HG02623 (cell line): Measurements from ENCODE around the gene BRD3OS.

Source experiments
- ATAC-seq: cut with Tn5 transposase; IDR thresholded peaks from one replicate; pipeline ENCODE4 v1.9.1; 2021; ENCODE audit warnings: moderate library complexity; ENCODE audit not compliant: unreplicated experiment

Gene BRD3OS

GRCh38 chr9:134049772-134050588 lies 24.7 kb downstream of the BRD3OS start:
- no peak for ATAC-seq

DNA sequence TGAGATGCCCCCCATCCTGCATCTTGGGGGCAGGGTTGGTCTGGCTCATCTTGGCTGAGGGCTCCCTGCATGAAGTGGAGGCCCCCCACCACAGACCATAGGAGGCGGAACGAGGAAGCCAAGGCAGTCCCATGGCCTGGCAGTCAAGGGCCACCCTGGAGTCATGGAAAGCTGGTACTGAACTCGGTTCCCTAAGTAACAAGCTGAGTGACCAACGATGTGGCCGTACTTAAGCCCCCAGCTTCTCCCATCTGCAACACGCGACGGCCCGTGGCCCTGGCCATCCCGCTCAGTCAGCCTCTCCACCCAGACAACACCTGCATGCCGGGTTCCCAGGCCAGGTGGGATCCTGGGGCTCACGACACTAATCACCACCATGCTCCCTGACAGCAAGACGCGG lies 25.4 kb downstream of the BRD3OS start:
- ATAC-seq, result no peak

DNA sequence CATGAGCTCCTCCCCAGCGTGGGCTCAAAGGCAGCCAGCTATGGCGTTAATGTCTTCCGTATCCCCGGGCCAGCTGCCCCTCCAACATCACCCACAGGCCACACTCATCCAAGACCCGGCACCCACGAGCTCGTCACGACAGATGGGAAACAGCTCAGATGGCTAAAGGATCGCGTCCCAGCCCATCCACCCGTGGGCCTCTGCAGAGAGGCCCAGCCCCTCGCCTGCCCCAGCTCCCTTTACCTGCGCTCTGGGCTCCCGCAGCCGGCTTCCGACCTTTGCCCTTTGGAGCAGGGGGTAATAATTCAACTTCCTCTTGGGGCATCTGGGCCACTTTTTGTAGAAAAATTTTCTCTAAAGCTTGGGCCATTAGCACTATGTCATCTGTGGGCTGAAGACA lies 26.0 kb downstream of the BRD3OS start:
- ATAC-seq, result no peak

DNA sequence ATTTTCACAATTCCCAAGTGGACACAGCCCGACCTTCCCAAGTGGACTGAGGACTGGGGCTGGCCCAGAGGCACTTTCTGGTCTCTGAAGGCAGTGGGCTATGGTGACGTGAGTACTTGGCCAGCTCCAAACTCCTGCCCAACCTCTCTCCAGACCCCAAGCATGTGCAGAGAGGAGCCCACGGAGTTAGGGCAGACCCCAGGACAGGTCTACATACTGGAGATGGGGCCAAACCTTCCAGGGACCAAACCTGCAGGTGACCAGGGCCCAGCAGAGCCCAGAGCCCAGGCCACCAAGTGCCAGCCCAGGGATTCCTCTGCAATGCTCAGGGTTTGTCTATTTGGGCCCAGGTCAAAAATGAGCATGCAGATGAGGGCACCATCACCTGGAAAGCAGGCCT lies 27.2 kb downstream of the BRD3OS start:
- ATAC-seq, result no peak

- no peak for ATAC-seq
Measured at GRCh38 chr9:134052941-134053340, 27.7 kb downstream of the BRD3OS start.

DNA sequence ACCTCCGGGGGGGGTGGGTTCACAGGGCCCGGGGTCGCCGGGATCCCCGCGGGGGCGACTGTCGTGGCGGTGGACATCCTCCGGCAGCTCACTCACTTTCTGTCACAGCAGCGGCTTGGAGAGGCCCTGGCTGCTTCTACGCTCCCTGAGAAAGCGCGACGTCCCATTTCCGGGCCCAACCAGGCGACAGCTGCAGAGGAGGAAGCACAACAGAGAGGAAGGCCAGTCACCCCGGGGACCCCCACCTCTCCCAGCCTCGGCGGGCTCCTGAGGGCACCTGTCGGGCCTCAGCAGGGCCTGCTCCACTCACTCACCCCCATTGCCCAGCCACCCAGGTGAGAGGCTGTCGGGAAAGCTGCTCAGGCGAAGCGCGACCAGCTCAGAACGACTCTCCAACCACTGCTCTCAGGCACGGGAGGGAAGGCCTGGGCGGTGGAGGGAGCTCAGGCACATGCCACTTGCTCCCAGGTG lies 28.2 kb downstream of the BRD3OS start:
- no peak for ATAC-seq

DNA sequence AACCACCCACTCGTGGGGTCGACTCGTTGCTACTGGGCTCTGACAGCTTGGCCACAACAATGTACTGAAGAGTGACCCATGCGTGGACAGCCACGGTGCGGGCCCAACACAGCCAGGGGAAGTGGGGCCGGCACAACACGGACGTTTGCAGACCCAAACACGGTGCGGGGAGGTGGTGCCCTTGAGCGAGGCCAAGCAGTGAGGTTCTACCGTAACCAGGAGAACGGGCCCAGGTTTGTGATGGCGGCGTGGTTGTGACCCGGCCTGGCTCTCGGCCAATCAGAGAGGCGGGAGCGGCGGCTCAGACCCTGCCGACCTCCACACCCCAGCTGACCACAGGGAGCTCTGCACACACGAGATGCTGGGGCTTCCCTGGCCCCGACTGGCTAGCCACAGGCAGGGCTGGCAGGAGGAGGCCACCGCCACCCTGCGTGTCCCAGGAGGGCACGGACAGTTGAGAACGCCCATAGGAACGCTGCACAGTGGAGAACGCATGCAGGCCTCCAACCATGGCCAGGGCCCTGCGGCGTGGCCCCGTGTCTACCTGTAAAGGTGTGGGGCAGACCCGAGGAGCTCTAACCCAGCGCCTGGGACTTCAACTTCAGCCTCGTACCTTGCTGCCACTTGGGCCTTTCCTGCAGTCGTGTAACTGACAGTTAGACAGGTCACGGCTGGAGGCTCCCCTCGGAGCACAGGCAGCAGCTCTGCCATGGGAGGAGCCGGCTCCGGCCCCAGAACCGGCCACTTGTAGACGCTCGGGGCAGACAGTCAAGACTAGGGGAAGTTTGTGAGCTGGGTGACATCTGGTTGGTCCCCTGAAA lies 28.9 kb downstream of the BRD3OS start:
- no peak for ATAC-seq

DNA sequence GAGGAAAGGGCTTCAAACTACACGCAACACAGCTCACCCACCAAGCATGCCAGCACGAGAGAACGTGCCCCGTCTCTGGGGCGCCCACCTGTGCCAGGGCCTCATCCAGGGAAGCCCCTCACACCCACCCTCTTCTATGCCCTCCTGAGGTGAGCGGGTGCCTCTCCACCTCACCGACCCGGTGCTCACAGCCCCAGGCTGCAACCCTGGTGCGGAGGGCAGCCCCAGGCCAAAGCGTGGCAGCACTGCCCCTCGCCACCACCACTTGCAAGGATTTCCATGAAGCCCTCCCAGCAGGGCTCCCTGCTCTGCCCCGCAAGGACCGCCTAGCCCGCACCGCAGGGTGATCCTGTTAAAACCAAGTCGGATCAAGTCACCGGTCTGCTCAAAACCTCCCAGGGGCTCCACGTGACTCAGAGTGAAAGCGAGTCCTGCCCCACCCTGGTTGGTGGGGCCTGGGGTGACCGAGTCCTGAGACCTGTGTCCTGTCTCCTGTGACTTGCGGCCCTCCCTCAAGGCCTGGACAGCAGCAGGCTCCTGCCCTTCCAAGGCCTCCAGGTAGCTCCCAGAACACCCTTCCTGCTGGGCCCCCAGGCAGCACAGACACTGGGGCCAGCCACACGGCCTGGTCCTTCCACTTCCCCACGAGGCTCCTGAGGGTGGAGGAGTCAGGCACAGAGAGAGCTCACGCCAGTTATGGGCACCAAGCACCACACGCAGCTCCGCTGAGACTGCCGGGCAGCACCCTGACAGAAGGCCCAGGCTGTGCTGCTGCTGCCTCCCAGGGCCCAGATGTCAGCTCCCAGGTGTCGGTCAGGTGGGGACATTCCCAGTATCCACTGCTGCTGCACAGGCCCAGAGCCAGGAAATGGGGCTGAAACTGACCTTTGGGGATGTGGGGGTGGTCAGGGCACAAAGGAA lies 29.9 kb downstream of the BRD3OS start:
- ATAC-seq, result no peak

DNA sequence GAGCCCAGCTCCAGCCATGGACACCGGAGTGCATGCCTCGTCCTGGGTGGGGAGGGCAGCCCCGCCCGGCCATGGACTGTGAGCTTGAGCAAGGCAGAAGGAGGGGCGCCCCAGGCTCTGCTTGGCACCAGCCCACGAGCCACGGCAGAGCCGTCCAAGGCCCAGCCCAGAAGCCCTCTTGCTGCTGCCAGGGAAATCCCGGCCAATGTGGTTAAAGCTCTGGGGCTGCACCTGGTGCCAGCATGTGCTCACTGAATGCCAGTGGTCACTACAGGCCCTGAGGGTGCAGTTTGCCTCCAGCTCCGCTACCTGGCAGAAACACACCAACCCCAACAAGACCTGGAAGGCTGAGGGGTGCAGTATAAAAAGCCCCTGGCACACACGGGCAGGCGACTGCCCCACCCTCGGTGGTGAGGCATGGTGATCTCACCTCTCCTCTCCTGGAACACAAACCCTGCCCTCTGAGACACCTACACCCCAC lies 30.7 kb downstream of the BRD3OS start:
- no peak for ATAC-seq

GRCh38 chr9:134056483-134057306 lies 31.4 kb downstream of the BRD3OS start:
- no peak for ATAC-seq

DNA sequence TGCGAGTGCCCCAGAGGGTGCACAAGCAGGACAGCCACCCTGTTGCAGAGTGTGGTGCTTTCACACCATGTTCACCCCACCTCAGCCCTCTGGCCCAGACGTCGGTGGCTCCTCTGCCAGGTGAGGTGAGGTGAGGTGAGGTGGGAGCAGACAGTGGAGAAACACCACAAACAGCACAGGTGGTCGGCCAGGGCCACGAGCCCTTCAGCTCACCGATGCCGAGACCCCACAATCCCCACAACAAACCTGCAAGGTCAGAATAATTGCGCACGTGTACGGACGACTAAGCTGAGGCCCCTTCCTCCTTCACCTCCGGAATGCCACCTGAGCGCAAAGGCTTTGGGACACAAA lies 32.0 kb downstream of the BRD3OS start:
- no peak for ATAC-seq

GRCh38 chr9:134057751-134058701 lies 32.7 kb downstream of the BRD3OS start:
- no peak for ATAC-seq

- no peak for ATAC-seq
Measured at GRCh38 chr9:134058716-134059115, 33.4 kb downstream of the BRD3OS start.

DNA sequence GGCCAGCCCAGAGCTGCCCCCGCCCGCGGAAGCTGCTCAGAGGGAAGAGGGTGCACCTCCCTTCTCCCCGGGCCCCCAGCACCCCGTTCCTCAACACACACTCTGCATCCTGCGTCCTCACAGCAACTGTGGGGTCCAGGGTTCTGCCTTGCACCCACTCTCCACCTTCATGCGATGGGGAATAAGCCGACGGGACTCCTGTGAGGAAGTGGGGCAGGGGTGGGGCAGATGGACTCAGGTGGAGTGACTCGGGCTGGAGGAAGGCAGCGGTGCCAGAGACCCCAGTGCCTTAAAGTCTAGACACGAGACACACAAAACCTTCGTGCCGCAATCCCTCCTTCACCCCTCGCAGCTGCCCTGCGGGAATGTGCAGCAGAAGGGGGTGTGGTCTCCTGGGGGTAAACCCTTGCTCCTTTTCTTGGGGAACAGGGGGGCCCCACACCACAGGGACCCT lies 33.9 kb downstream of the BRD3OS start:
- ATAC-seq, result no peak

DNA sequence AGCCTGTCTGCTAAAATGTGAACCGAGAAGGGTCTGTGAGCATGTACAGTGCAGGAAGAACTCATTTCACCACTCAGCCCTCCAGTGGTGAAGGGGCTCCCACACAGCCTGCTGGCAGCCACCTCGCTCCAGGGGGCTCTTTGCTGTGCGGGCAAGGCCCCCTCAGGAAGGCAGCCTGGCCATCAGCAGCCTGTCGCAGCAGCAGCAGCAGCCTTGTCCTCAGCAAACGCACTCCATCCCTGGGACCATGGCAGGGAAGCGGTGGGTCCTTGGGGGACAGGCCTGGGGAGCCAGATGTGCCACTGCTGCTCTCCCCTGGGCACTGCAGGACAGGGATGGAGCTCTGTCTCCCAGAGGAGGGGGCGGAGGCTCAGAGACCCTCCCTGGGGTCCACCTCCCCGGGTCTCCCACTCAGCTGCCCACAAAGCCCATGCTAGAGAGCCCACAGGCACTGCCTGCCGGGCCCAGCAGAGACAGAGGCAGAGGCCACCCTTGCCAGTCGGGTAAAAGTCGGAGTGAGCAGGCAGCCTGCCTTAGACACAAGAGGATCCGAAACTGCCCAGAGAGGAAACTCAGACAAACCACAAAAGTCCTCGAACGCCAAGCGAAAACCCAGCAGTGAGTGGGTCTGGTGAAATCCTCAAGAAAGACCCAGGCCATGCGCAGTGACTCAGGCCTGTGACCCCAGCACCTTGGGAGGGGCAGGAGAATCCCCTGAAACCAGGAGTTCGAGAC lies 34.5 kb downstream of the BRD3OS start:
- peak; percentile 82 for ATAC-seq

DNA sequence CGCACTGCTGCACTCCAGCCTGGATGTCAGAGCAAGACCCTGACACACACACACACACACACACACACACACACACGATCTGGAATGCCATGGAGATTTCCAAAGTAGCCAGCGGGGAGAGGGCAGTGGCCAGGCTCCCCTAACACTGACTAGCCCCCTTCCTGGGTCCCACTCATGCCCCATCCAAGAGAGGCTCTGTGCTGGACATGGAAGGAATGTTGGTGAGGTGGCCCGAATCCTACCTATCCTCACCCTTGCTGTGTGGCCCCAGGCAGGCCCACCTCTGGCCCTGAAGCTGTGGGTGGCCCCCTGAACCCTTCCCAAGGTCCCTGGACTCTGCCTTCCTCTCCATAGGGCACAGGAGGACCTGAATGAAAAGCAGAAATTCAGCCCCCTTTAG lies 35.3 kb downstream of the BRD3OS start:
- ATAC-seq, result no peak

DNA sequence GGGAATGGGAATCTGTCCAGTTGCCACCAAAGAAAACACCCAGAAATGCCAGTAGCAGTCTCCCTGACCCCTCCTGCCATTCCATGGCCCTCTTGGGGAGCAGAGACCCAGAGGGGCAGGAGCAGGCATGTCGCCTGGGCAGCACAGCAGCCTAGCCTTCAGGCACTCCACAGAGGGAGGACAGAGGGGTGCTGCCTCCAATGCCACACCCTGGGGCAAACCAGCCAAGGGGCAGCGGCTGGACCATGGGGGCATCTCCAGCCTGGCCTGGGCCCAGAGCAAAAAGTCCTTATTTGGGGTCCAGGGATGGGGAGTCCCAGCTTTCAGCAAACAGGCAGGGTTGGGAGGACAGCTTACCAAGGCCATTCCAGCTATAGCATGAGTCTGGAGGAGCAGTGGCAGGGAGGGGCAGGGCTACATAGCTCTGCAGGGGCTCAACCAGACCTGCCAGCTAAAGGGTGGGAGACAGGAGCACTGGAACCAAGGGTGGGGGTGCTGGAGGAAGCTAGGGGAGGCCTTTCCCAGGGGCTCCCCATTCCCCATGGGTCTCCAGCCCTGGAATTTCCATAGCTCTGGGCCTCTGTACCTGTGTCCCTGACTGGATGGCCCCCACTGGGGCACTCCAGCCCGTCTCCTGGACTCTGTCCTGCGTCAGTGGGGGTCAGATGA lies 35.9 kb downstream of the BRD3OS start:
- no peak for ATAC-seq
